NCI-H82 treated with DMSO at 0.1 percent for 48 hours (cell line): ENCODE data around the gene SPAG5.
"Not testable (repeated sequence)": the region's sequence is repeated elsewhere in the genome, so short reads cannot be mapped to it uniquely, and the experiment has no call there.

ENCODE experiments used
- DNase-seq: peaks from one replicate; lab custom pipeline; 2025; ENCODE audit not compliant: unreplicated experiment; lab: John Stamatoyannopoulos, UW

Gene SPAG5

DNA sequence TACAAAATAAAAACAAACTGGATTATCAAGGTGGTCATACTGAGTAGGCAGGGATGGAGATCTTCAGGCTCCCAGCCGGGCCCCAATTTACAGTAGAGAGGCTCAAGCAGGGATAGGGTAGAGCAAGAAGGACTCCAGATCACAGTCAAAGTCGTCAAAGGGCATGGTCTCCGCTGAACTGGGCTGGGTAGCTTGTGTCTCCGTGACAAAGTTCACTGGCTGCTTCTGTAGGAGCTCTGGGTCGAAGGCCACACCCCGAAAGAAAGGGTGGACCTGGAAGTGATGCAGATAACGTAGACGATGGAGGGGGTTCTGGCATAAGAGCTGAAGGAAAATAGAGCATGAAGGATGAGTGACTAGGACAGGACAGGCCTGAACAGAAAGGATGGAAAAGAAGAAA, 11.6 kb upstream of the SPAG5 start:
- DNase-seq: no peak

DNA sequence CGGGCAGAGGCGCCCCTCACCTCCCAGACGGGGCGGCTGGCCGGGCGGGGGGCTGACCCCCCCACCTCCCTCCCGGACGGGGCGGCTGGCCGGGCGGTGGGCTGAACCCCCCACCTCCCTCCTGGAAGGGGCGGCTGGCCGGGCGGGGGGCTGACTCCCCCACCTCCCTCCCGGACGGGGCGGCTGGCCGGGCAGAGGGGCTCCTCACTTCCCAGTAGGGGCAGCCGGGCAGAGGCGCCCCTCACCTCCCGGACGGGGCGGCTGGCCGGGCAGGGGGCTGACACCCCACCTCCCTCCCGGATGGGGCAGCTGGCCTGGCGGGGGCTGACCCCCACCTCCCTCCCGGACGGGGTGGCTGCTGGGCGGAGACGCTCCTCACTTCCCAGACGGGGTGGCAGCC, 5.2 kb upstream of the SPAG5 start:
- DNase-seq: not testable (repeated sequence)

- DNase-seq: peak; percentile 65
Measured at GRCh38 chr17:28599311-28600184, 723 bp upstream of the SPAG5 start.

DNA sequence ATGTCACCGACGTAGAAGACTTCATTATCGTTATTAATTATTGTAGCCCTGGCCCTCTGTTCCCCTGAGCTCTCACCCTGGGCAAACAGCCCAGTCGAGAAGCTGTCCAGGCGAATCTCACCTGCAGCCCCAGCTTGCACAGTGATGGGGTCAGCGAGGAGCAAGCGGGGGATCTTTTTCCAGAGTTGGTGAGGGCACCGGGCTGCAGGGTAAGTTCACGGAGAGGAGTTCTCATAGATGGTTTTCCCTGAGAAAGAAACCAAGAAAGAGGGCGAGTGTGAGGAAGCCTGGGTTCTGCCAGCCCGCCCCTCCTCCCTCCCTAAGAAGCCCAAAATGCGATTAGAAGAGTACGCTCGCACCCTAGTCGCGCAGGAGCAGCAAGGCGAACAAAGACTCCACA, 436 bp downstream of the SPAG5 start:
- peak; percentile 86 for DNase-seq

DNA sequence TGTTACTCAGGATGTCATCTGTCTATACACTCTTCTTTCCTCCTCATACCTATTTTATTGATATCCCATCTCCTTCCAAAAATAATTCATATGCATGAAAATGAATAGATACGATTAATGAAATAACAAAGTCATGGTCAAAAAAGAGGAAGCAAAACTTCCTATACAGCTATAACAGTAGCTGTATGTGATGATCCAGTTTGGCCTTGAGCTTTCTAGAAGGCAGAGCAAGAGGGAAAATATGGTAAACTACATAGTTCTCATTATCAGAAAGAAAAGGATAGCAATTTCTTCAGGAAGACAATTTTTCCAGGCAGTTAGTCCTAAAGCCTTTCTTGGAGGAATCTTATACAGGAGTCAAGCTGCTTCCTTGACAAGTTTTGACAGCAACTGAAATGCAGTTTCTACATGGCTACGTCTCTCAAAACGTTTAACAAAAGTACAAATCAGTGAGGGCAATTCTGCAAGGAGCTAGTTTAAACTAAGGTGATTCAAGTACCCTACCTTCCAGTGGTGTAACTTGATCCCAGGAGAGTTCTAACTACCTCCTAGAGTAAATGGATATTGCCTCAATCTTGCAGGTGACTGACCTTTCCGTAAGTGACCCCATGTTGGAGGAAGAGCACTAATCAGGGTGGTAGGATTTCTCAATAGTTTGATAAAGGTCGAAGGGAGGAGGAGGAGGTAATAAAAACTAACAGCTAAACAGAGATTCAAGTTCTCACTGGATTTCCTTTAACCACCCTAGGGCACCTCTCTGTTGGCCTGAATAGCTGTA, 1.0 kb downstream of the SPAG5 start:
- DNase-seq: no peak

- DNase-seq: no peak
Measured at GRCh38 chr17:28592260-28592659, 6.6 kb downstream of the SPAG5 start.

GRCh38 chr17:28585851-28586250, 13.0 kb downstream of the SPAG5 start:
- no peak for DNase-seq

DNA sequence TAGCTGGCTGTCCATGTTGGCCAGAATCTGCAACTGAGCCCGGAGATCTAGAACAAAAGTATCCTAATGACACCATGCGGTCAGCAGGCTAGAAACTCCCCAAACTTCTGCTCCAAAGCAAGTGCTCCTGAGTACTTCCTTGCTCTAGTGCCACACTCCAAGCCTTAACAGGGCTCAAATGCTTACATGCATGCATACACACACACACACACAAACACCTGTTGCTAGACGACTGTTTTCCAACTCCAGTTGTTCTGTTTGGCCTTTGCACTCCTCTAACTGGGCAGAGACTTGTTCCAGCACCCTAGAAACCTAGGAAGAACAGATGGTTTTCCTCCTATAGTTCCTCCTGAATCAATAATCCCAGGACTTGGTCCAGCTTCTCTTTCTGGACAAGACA, 14.4 kb downstream of the SPAG5 start:
- DNase-seq: no peak

GRCh38 chr17:28582513-28582912, 16.3 kb downstream of the SPAG5 start:
- DNase-seq: no peak

DNA sequence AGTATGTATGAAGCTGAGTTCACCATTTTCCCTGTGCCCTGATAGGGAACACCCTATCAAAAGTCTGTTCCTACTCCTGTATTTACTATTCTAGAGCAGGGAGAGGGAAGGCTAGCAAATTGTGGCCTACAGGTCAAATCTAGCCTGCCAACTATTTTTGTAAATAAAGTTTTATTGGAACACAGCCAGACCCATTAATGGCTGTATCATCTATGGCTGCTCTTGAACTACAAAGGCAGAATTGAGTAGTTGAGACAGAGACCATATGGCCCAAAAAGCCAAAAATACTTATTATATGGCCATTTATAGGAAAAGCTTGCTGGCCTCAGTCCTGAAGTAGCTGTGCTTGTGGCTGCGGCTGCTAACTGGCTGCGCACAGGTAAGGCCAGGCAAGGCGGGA, 17.9 kb downstream of the SPAG5 start:
- DNase-seq: no peak

DNA sequence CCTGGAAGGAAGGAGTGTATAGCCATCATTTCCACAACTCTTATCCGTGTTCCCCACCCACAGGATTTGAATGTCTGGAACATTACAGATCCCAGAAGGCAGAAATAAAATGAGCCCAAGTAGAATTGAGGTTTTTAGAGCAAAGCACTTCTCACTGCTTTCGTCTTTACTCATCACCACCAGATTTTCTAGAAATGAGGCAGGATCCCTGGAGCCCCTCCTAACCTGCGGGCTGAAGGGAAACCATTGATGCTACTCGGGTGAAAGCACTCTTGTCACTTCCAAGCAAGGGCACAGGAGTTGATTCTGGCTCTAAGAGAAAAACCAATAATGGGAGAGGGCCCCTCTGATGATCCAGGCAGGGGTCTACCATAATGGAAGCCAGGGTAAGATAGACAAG, 19.3 kb downstream of the SPAG5 start:
- DNase-seq: no peak

DNA sequence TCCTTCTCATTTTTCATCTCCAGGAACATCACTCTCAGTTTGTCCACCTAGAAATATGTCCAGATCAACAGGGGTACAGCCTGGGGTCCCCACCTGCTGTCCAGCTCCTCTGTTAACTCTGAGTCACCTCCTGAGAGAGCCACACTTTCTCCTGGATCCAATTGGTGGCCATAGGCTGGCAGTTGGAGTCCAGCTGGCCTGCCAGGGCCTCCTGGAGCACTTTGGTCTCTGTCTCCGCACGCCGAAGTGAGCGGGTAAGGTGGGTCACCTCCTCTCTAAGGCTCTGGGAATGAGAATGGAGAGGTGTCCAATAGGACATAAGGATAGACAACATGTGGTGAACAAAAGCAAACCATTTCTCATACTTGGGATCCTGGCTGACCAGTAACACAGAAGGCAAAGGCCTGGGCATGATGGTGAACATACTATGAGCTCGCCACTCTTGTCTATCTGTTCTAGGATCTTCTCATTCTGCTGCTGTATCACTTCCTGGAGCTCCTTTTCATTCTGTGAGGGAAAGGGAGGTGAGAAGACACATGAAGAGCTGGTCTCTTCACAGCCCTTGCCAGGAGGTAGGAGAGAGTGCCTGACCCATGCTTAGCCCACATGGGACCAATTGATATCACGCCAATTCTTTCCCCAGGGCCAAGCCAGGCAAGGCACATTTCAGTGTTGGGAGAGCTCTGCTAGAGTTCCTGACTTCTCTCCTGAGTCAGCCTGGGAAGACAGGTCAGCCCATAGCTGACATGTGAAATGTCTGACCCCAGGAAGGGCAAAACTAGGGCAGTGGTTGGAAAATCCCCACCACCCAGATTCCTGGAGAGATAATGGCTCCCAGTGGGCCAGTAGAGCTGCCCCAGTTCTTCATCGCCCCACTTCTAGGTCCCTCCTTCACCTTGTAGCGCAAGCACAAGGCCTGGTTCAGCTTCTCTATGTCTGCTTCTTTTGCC, 20.3 kb downstream of the SPAG5 start:
- no peak for DNase-seq

DNA sequence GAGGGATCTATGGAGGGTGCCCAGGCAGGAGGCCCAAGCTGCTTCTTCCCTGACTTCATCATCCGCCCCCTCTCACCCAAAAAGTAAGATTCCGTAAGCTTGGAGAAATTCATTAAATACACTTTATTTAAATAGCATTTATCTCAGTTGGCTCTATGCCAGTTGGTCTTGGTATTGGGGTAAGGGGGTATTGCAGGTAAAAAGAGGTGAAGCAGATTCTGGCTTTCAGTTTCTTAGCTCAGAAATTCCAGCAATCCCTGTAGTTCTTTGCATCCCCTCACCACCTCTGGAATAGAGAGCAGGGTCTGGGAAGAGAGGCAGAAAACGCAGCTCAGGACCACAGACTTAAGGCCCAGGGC, 21.4 kb downstream of the SPAG5 start:
- DNase-seq: no peak

DNA sequence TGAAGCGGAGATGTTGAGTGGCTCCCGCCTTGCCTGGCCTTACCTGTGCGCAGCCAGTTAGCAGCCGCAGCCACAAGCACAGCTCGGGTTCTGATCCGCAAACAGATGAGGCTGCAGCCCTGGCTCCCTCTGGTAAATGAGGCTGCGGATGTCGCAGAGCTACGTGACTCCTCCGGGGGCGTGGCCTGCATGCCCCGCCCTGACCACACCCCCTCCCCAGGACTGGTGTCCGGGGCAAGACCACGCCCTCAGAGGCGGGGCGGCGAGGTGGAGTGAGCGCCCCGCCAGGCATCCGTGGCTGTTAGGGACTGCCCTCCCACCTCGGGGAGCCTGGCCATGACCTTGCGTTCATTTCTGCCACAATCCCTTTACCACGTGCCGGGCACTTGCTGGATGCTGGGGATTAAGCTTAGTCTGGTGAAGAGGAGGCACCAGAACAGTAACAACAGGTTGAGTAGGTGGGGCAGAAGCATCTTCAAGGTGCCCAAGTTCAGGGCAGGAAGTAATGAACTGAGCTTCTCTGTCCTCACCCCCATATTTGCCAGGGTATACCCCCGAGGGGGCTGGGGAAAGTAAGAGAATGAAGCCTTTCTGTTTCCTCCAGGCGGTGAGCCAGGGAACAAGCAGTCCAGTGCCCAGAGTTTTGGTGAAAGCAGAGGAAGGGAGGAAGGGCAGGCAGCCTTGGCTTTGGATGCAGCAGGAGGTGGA, 21.9 kb downstream of the SPAG5 start, which contains the start of gene ALDOC:
TSS of gene ALDOC (minus strand) at position 138 of the 708 bp plus-strand sequence. CDS start 1,363 bp downstream, outside the sequence.
- peak; percentile 90 for DNase-seq

- DNase-seq: not testable (repeated sequence)
Measured at GRCh38 chr17:28576016-28576415, 22.8 kb downstream of the SPAG5 start.

DNA sequence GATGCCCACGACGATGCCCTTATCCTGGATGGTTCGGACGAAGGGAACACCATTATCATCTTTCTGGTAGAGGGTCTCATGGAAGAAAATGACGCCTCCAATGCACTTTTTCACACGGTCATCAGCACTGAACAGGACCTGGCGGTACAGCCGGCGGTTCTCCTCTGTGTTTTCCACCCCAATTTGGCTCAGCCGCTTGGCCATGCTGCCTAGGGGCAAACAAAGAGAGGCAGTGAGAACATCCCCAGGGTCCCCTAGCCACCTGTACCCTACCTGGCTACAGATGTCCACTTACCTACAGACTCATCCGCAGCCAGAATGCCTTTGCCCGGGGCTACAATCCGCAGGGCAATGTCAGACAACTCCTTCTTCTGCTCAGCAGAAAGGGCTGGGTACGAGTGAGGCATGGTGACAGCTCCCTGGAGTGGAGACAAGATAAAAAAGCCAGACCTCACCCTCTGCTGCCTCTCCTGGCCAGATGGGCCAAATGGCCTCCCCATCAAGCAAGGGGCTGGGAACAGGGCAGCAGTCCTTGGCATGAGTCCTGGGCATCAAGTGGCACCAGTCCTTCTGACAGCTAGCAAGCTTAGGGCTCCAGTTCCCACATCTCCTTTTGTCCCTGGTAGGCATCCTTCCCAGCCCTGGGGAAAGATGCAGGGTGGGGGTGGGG, 23.6 kb downstream of the SPAG5 start:
- no peak for DNase-seq

DNA sequence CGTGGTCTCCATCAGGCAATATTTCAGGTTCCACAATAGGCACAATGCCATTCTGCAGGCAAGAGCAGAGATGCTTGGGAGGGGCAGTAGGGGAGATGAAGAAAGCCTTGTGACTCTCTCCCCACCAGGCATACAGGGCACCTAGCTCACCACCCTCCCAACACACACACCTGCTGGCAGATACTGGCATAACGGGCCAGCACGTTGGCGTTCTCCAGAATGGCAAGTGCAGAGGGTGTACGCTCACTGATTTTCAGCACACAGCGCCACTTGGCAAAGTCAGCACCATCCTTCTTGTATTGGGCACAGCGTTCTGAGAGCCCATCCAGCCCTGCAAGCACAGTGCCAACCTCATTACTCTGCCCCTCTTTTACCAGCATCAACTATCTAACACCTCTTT, 24.3 kb downstream of the SPAG5 start:
- DNase-seq: no peak

DNA sequence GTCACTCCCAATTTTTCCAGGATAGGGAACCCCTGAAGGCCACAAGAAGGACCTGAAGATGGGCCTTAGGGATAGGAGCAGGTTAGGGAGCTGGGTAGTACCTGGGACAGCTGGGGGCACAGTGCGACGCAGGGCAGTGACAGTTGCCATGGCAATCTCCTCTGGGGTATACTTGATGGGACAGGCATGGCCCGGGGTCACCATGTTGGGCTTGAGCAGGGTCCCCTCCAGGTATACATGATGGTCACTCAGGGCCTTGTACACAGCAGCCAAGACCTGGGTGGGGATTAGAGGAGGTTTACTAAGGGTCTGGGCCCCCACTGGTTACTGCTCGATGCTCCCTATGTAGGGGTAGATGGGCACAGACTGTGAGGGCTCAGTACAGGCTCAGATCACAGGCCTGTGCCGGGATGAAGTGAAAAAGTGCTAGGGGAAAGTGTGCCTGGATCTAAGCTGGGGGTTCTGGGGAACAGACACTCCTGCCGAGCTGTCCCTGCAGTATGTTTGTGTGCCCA, 24.8 kb downstream of the SPAG5 start:
- DNase-seq: no peak

DNA sequence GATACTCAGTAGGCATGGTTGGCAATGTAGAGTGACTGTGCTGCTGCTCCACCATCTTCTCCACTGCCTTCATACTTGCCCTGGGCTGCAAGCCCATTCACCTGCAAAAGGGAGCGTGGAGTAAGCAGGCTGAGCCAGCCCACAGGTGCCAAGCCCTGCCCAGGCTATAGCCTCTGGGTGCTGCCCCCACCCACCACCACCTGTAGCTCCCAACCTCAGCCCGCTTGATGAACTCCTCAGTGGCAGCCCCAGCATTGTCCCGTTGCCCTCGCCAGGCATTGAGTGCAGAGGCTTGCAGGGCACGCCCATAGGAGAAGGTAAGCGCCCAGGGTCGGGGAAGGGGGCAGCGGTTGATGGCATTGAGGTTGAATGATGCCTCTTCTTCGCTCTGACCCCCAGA, 25.3 kb downstream of the SPAG5 start:
- no peak for DNase-seq

DNA sequence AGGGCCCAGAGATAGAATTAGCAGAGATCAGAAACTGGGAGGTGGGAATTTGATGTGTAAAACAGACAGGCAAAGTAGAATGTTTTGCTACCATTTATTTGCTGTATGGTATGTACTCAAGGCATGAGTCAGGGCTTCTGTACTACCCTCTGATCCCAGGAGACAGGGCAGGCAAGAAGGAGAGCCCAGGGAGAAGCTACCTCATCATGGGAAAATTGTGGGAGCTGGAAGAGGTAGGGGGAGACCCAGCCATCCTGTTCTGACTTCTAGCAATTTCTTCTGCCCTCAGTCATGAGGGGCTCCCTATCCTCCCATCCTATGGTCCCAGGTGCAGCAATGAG, 25.8 kb downstream of the SPAG5 start:
- DNase-seq: no peak
